Stimulated activated CD4-positive, alpha-beta T cell treated with anti-CD3 and anti-CD28 coated beads, Interleukin-4, amount 100 ng/mL, for 48 hours (primary cell): ENCODE measurements around the gene RAD51B.

Experiments
- DNase-seq, 2 donors: peaks; one replicate each; pipeline ENCODE4 v3.0.0-alpha.2; 2020; ENCODE audit warnings: low read depth in 2 of 2

RAD51B gene

DNA sequence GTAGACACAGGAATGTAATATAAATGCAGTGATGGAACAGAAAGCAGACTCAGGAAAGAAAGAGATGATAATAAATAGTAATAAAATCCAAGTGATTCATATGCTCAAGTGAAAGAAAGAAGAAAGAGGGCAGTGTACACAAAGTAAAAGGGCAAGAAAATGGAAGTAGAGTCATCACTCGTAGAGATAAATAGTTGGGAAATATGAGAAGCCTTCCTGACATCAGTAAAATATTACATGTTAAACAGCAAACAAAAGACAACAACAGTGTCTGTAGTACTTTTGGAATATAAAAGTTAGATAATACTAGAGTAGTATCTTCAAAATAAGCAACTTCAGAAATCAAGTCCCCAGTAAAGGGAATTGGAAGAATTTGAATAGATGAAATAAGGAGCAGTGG is 412.3 kb downstream of the RAD51B start:
- DNase-seq: no peak

DNA sequence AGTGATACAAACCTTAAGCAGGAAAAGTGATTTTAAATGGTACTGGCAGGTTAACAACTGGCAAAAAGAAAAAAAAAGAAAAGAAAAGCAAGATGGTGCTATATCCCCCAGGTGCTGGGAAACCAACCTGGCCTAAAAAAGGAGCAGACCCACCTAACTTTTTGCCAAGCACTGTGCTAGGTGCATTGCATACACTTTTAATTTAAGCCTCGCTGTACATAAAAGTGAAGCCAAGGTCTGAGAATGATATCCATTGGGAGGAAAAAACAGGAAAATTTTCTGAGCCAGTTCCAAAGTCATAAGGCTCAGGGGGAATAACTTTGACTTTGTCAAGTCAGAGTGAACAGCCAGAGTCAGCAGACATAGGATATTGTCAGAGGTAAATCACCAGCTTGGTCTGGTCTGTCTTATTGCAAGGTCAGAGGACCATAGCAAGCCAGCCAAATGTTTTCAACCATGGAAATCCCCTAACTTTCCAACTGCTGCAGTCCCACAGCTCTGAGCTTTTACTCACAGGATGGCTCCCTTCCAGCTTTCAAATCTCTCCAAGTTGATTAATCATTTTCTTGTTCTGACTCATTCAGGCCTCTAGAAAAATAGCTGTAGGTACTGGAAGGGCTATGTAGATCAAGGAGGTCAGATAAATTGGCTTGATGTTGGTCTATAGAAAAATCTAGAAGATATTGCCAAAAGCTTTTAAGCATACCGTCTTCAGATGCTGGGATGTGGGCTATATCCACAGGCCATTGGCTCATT is 412.9 kb downstream of the RAD51B start:
- DNase-seq: peak in 1 of 2 donors; percentile 20

DNA sequence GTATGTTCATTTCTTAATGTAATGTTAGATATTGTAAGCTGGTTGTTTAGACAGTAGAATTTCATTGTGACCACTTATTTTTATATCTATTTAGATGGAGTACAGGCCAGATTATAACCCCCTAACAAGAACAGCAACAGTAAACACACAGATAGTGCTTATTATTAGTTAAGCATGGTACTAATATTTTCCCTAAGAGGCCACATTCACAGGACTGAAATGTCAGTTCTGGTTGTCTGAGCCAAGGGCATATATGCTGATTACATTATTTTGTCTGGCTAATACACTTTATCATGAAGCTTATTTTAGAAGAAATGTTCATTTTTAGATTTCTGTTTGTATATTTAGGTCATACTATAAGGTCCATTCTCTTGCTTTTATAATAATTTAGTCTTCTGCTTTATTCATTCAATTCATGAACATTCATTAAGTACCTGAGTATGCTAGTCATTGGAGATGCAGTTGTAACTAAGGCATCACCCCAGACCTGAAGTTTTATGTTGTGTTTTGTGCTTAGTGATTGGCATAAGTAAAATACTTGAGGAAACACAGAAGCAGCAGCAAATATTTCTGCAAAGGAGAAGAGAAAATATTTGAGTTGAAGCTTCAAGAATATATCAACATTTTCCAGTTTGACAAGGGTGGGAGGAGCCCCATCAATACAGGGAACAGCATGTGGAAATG is 413.7 kb downstream of the RAD51B start:
- no peak for DNase-seq

DNA sequence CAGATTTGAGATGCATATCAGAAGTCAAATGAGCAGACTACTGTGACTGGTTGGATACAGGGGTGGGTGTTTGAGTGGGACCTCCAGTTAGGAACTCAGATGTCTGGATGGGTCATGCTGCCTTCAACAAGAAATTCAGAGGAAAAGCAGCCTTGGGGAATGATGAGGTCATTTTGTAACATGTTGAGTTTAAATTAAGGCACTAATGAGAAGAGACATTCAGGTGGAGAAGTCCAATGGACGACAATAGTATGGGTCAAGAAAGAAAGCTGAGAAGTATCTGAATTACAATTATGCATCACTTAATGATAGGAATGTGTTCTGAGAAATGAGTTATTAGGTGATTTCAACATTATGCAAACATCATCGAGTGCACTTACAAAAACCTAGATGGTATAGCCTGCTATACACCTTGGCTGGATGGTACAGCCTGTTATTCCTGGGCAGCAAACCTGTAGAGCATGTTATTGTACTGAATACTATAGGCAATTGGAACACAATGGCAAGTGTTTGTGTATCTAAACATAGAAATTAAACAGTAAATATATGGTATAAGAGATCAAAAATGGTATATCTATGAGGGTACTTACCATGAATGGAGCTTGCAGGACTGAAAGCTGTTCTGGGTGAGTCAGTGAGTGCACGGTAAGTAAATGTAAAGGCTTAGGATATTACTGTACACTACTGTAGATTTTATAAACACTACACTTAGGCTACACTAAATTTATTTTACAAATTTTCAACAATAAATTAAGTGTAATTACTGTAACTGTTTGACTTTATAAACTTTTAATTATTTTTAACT is 414.7 kb downstream of the RAD51B start:
- no peak for DNase-seq

DNA sequence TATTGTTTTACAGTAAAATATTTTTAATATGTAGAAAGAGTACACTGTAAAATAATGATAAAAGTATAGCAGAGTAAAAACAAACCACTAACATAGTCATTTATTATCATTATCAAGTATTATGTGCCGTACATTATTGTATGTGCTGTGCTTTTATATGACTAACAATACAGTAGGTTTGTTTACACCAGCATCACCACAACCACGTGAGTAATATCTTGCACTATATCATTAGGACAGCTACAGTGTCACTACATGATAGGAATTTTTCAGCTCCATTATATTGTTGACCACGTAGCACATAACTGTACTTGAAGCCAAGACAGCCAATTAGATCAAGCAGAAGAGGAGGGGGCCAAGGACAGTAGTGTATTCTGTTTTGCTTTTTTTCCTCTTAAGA is 415.4 kb downstream of the RAD51B start:
- no peak for DNase-seq

DNA sequence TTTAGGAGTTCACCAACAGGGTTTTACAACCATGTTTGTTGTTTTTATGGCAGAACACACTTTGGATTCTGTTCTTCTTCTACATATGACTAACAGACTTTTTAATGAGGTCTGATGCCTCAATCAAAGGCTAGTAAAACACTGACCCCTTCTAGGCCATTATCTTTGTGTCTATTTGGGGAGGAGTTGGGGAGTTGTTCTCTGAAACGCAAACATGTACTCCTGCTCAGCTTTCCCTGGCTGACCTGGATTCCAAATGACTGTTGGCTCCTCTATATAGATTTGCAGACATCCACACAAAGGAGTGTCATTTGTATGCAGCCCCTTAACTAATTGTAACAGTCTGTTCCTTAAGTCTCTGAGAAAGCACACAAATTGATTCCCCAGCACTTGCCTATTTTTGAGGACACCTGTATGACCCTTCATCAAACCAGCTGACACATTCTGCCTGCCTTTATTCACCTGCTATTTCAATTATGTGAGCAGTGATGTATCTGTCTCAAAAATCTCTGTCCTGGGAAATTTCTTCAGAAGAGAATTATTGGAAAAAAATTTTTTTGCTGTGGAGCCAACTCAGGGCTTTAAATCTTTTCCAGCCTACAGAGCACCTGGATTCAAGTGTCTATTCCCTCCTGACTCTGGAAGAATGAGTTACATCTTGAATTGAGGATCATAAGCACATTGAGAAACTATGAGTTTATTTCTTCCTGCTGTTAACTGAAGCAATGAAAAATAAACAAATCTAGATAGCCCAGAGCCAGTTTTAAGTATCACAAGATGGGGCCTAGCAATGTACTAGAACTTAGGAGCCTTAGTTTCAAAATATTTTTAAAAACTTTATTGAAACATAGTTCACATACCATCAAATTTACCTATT is 417.2 kb downstream of the RAD51B start:
- DNase-seq: no peak

DNA sequence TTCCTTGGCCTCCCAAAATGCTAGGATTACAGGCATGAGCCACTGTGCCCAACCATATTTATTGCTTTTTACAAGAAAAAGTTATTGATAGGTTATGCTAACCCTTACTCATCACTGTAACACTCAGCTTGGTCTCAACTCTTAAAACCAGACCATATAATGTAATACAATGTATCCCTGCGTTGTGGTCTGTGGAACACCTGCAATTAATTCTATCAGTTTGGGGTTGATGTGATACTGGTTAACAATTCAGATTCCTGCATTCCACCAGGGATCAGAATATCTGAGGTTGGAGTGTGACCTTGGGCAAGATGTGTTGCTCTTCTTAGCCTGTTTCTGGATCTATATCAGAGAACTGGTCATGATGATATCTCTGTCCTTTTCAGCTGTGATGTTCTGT is 419.0 kb downstream of the RAD51B start:
- DNase-seq: no peak

DNA sequence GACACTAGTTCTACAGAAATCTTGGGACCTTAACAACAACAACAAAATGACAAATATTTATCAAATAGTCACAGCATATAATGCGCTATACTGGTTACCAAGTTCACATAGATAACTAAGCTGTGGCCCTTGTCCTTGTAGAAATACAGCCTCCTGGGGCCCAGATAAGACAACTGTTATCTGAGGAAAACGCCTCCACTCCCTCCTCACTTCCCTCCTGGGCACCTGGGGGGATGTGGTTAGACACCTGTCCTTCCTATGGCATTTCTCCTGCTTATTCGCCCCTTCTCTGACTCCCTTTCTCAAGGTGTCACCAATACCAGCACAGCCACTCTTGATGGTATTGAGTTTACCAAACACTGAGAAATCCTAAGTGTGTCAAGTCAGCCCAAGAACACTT is 419.4 kb downstream of the RAD51B start:
- no peak for DNase-seq

DNA sequence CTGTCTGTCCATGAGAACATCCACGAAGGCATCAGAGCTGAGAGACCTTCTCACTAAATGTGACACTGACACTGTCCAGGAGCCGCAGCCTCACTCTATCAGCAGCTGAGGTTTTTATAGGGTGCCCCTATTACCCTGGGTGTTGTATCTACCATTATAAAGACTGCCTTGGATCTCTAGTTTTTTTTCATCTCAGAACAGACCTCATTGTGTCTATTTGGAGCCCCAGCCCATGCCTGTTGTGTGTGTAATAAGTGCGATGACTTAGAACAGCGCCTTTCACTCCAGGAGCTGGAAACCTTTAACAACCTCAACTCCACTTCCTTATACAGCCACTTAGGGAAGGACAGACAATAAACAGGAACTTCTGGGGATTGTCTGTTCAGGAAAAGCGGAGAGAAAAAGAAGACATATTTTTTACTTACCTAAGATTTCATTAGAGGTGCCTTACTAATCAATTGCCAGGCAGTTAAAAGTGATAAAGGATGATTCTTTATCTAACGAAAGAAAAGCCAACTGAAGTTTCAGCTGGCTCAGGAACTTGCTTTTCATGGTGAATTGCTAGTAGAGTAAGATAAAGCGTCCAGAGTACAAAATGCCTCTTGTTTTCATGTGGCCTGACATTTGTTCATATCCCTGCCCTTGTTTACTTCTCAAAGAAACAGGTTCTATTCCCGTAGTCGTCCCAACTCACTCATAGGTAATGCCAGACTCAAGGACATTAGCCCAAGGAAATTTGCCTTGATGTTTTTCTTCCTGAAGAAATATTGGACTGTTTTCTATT is 420.6 kb downstream of the RAD51B start:
- no peak for DNase-seq

DNA sequence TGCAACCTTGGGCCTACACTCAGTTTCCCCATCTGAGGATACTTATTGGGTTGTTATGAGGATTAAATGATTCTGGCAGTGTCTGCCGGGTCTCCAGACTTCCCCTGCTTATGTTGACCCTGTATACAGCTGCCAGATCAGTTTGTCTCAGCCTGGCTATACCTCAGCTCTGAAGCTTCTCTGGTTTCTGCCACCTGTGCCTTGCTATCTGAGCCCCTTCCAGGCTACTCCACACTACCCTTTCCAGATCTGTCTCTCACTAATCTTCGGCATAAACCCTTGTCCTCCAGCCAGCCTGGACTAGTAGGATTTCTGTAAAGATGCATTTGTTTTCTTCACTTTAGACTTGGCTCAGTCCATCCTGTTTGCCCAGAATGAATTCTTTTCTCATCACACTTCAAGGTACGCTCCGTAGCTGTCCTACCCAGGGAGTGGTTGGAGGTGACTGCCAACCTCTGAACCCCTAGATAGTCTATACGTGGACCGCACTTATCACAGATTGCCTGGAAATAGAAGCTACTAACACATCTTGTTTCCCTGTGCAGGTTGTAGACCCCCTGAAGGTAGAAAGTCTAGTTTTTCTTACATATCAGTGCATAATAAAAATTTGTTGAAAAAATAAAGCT is 422.4 kb downstream of the RAD51B start:
- no peak for DNase-seq

DNA sequence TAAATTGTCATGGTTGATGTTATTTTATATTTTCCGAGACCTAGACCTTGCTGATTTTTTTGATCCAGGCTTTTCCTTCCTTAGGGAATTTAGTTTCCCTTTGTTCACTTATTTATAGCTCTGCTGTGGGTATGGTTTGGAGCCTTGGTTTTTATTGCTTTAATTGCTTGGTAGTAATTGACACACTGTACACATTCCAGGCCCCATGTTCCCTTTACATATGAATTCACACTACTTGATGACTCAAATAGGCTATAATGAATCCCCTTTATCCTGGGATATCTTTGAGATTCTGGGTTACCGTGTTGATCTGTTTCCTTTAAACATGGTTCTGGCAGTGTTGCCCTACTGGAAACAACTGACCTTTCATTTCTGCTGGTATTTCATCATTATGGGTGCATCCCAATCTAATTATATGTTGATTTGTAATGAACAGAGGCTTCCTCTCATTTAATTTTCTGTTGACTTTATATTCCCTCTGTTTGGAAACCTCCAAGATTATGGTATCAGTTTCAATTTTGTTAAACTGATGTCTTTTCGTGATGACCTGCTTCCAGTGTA is 424.0 kb downstream of the RAD51B start:
- no peak for DNase-seq

DNA sequence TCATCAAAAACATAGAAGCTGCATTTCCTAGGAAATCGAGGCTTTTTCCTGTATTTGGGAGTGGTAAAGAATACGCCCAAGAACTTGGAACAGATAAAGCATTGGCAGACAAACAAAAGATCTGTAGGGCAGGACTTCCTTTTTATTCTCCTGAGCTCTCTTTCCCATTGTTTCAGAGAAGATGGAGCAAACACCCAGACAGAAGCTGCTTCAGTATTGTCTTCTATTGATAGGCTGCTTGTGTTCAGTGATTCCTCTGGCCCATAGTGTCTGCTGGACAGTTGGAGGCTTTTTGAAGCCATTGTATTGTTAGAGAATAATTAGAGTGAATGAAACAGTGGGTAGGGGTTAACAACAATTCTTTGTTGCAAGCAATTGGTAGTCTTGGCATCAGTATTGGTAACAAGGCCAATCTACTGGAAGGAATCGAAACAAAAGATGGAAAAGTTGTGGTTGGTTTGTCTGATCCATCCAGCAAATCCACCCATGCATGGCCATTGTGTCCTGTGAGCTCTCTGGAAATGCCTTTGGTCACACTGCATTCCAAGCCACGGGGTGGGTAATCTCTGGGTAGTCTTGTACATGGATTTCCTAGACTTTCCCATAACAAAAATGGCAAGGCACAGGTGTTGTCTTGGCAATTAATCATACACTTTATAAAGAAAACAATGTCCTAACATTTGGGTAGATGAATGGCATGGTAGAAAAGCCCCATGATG is 424.8 kb downstream of the RAD51B start:
- DNase-seq: no peak

DNA sequence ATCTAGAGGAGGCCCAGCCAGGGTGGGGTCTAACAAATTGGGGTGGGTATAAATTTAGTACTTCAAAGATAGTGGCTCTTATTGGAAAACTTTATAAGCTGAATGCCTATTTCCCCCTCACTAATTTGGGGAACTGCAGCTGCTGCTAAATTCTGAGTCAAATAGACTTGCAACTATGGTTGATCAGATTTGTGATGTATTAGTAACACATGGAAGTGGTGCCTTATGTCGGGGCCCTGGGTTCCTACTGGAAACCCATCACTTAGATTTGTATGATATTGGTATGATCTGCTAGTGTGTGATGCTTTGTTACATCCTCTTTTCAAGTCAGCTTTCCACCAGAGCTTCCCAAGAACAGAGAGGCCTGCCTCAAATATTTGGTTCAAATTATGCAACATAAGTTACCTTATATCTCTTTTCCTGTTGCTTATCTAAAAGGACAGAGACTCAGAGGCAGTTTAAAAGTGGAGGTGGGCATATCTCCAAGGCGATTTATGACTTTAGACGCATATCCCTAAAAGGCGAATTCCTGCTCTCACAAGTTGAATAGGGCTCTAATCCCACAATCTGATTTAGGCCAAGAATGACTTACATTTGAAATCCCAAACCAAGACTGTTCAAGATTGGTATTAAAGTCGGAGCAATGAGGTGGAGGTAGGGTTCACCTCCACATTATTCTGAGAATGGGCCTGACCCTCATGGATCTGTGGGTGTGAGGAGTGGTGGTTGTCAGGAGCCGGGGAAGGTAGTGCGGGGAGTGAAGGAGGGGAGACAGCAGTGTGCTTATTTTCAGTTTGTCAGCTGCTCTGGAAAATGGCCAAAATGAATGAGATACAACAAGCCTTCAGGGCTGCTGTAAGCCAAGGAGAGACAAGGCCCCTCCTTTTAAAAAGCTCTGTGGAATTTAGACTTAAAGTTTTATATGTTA is 425.8 kb downstream of the RAD51B start:
- no peak for DNase-seq

DNA sequence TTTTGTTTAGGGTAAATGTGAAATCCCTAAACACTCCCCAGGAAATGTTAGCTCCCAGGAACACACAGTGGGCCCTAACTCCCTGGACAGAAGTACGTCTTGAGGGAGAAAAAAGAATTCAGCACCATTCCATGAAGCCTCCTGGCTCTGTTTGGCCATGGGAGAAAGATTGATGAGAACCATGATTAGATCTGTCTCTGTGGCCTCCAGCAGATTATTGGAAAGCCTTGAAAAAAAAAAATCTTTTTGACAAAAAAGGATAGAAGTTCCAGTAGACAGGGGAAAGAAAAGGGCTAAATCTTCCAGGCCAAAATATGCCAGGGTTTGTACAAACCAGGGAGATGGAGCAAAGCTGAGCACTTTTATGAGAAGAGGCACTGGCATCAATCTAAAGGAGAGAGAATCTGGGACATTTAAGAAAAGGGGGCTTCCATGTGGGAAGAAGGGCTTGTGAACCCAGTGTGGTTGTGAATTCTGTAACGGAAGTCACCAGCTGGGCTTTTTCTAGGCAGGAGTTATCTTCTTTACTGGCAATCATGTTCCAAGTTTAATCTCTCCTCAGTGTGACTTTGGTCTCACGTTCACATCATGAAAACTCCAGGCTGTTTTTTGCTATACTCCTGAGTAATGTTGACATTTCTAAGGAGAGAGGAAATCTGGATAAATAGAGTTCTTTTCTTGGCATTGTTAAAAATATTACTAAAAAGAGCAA is 426.7 kb downstream of the RAD51B start:
- DNase-seq: no peak

DNA sequence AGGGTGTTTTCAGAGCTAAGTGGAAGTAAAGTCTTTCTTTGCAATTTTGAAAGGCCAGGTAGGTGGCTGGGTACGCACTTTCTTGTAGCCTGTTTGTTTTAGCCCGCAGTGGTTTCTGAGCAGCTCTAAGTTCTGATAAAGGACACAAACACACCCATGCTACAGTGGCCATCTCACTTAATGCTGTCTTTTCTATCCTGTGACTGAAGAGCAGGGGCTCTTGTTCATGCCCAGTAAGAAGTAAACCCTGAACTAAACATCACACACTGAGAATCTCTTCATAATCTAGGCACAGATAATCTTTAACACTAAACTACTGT is 427.2 kb downstream of the RAD51B start:
- DNase-seq: no peak

DNA sequence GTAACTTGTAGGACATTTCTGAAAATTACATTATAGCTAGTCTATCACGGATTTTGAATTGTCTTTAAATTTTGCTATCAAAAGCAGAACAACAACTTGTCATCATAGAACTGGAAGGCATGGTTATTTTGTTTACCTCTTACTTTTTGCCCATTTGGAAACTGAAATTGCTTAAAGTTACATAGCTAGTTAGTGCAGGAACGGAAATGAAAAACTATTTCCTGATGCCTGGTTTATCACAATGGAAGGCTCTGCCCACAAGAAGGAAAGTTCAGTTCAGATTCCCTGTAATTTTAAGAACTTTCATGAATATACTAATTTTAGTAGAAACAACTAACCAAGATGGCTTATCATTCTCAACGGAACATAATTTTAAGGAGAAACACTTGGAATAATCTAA is 427.7 kb downstream of the RAD51B start:
- no peak for DNase-seq

DNA sequence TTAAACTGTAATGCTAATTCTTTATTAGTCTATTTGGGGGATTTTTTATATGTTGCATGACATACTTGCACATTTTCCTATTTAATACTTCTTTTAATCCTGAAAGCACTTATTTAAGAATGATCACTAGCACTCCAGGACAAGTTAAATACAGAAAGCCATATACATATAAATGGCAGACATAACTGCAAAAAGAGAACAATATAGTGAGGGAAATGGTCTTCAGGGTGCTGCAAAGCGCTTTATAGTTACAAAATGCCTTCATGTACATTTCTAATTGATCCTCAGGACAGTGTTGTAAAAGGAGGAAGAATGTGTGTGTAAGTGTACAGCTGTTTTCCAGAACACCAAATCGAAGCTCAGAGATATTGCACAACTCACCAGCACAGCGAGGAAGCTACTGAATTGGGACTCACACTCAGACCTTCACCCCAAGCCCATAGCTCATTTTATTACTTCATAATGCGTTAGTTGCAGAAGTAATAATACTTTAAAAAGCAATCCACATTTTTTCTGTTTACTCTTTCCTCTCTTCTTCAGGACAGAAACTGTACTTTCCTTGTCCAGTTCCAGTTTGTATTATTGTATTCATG is 428.2 kb downstream of the RAD51B start:
- no peak for DNase-seq
